ENCODE results near the gene CLASP1. TPM values are rescaled to one million over a fixed set of nuclear protein-coding genes. Genes with fewer than 3 reads are reported as not detected.
"Not testable (repeated sequence)": the region's sequence is repeated elsewhere in the genome, so short reads cannot be mapped to it uniquely, and the experiment has no call there.

CLASP1 gene
- total and polyA plus RNA-seq, 2 donors (not counting 3 experiments of a cell fraction or from before 2014, with no cell fraction given) = 10.0 to 57.9 TPM

GRCh38 chr2:121555008-121555407, 94.3 kb downstream of the CLASP1 start:
- CTCF ChIA-PET = no interaction called here
- Histone ChIP-seq H3K9ac (replicated peaks; ENCODE audit: extremely low read depth, insufficient read depth, low read length) (no peak overlapping the region), H3K4me1 (ENCODE audit: control insufficient read depth, extremely low read depth, insufficient read depth, low read length) (no peaks in the 10 kb centered on the region), H3K9me1 (replicated peaks; ENCODE audit: control insufficient read depth, extremely low read depth, insufficient read depth, low read length) (no peaks in the 10 kb centered on the region), H3K4me2 (ENCODE audit: insufficient read depth, low read length) (no peak overlapping the region), H2AFZ (ENCODE audit: low read depth, low read length) (no peak overlapping the region), H3K27me3 (ENCODE audit: control insufficient read depth in 2 of 2, insufficient read depth in 2 of 2, low read length in 2 of 2) (no peaks in the 10 kb centered on the region), H3K79me2 (ENCODE audit: control insufficient read depth, insufficient read depth, low read length) (peaks cover 33% of the 10 kb centered on the region), H3K4me3 (replicated peaks in 1 of 3; ENCODE audit: insufficient read depth in 1 of 3, low read depth in 1 of 3, low read length in 3 of 3) (no peak overlapping the region), H3K36me3 (ENCODE audit: control insufficient read depth in 2 of 2, extremely low read depth in 1 of 2, insufficient read depth in 2 of 2, low read length in 2 of 2) (no peaks in the 10 kb centered on the region), H3K27ac (ENCODE audit: insufficient read depth, low read depth, low read length) (no peak overlapping the region), H3K9me3 (replicated peaks; ENCODE audit: control insufficient read depth, insufficient read depth, low read length) (no peaks in the 10 kb centered on the region), H4K20me1 (replicated peaks; ENCODE audit: control insufficient read depth, extremely low read depth, insufficient read depth, low read length) (peaks cover 2% of the 10 kb centered on the region)
- no TSS peak for BruUV-seq (replicated peaks)
- intact Hi-C loops (cut with micrococcal nuclease) = no loop called here
- POLR2A ChIA-PET = no interaction called here
- TF ChIP-seq CTCF (IDR thresholded peaks at IDR 0.05; ENCODE audit: extremely low read depth in 1 of 2, insufficient read depth in 1 of 2, low read depth in 1 of 2, low read length in 2 of 2) (no peak), FOS (IDR thresholded peaks at IDR 0.05; ENCODE audit: borderline replicate concordance, insufficient read depth, low read length) (no peak), JUN (IDR thresholded peaks at IDR 0.05; ENCODE audit: borderline replicate concordance, insufficient read depth, insufficient read length, low read depth) (no peak), POLR2AphosphoS5 (IDR thresholded peaks at IDR 0.05; ENCODE audit: insufficient read depth, low read depth, low read length) (no peak), POLR2A (IDR thresholded peaks at IDR 0.05; ENCODE audit: low read depth, low read length) (no peak), GATA2 (IDR thresholded peaks at IDR 0.05; ENCODE audit: insufficient read depth, insufficient read length, low read depth, low read length) (no peak), EZH2 (IDR thresholded peaks at IDR 0.05; ENCODE audit: borderline replicate concordance, low read depth, low read length, severe bottlenecking) (no peak), MYC (IDR thresholded peaks at IDR 0.05; ENCODE audit: low read depth, low read length) (no peak)
- TF ChIP-seq, protein P1, sequence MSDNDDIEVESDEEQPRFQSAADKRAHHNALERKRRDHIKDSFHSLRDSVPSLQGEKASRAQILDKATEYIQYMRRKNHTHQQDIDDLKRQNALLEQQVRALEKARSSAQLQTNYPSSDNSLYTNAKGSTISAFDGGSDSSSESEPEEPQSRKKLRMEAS (IDR thresholded peaks at IDR 0.05; ENCODE audit: insufficient read depth, insufficient read length) = no peak
- FAIRE-seq = no peak
- dilution Hi-C loops (cut with MboI; ENCODE audit: extremely low pct_ligation_motif_present, low sequenced_read_pairs) = no loop called here
- DNase-seq (ENCODE audit: low read depth, low spot score) = no peak

- BruUV-seq (replicated peaks); H3K9ac ChIP-seq (replicated peaks; ENCODE audit: extremely low read depth, insufficient read depth, low read length); H3K4me2 ChIP-seq (ENCODE audit: insufficient read depth, low read length); H3K4me3 ChIP-seq (replicated peaks in 1 of 3; ENCODE audit: insufficient read depth in 1 of 3, low read depth in 1 of 3, low read length in 3 of 3); H3K36me3 ChIP-seq (ENCODE audit: control insufficient read depth in 2 of 2, extremely low read depth in 1 of 2, insufficient read depth in 2 of 2, low read length in 2 of 2); intact Hi-C loops (cut with micrococcal nuclease); H3K9me3 ChIP-seq (replicated peaks; ENCODE audit: control insufficient read depth, insufficient read depth, low read length); H2AFZ ChIP-seq (ENCODE audit: low read depth, low read length); FAIRE-seq; H3K4me1 ChIP-seq (ENCODE audit: control insufficient read depth, extremely low read depth, insufficient read depth, low read length); H3K9me1 ChIP-seq (replicated peaks; ENCODE audit: control insufficient read depth, extremely low read depth, insufficient read depth, low read length); H3K27ac ChIP-seq (ENCODE audit: insufficient read depth, low read depth, low read length); H3K27me3 ChIP-seq (ENCODE audit: control insufficient read depth in 2 of 2, insufficient read depth in 2 of 2, low read length in 2 of 2); DNase-seq (ENCODE audit: low read depth, low spot score); dilution Hi-C loops (cut with MboI; ENCODE audit: extremely low pct_ligation_motif_present, low sequenced_read_pairs); H4K20me1 ChIP-seq (replicated peaks; ENCODE audit: control insufficient read depth, extremely low read depth, insufficient read depth, low read length): not testable (repeated sequence)
- ChIA-PET POLR2A (interaction anchor here (0.6 kb wide), 1 partner anchor 261 kb away, joined by 3 read pairs; no protein-coding TSS in a partner anchor), CTCF (interaction anchor here (1.0 to 1.5 kb wide), 2 partner anchors 11 to 22 kb away, joined by 3 read pairs; partner anchors contain the start of gene RNU4ATAC)
- H3K79me2 ChIP-seq (ENCODE audit: control insufficient read depth, insufficient read depth, low read length) = peaks cover 40% of the 10 kb centered on the region
These were observed 96.6 kb downstream of the CLASP1 start for GRCh38 chr2:121552477-121553180.

Data from endothelial cell of umbilical vein (primary cell).